Heart right ventricle (tissue), 16 donors: ENCODE measurements around the gene SPEF2. TPM values are rescaled to one million over a fixed set of nuclear protein-coding genes. Genes with fewer than 3 reads are reported as not detected.

Source experiments
- ATAC-seq, 8 donors: fragments of 200-7000 bp; cut with Tn5 transposase; one replicate each; pipeline ENCODE4 v1.9.1; 2020; ENCODE audit warnings: mild to moderate bottlenecking in 8 of 8, moderate library complexity in 8 of 8, moderate number of reproducible peaks in 1 of 8
- DNase-seq, 2 donors: peaks; one replicate each; pipeline ENCODE4 v3.0.0-alpha.2; 2020
- H3K27ac ChIP-seq, 10 donors: fragments of 200-600 bp; sonication (generic) in 2 of 10; one replicate each; pipeline versions ENCODE4 v1.5.0 to v1.8.0; 2020 to 2022; ENCODE audit warnings: mild to moderate bottlenecking in 3 of 10
- H3K27me3 ChIP-seq, 7 donors: fragments of 200-600 bp; one replicate each; pipeline ENCODE4 v1.8.0; 2021 to 2022; ENCODE audit warnings: mild to moderate bottlenecking in 2 of 7
- H3K36me3 ChIP-seq, 9 donors: fragments of 200-600 bp; sonication (generic) in 1 of 9; one replicate each; pipeline versions ENCODE4 v1.5.0 to v1.8.0; 2020 to 2022; ENCODE audit warnings: mild to moderate bottlenecking in 2 of 9
- H3K4me1 ChIP-seq, 9 donors: fragments of 200-600 bp; sonication (generic) in 1 of 9; one replicate each; pipeline versions ENCODE4 v1.5.0 to v1.8.0; 2020 to 2022; ENCODE audit warnings: mild to moderate bottlenecking in 4 of 9
- H3K4me3 ChIP-seq, 10 donors: fragments of 200-600 bp; sonication (generic) in 2 of 10; one replicate each; pipeline versions ENCODE4 v1.5.0 to v1.8.0; 2020 to 2022; ENCODE audit warnings: mild to moderate bottlenecking in 7 of 10, moderate library complexity in 2 of 10
- H3K9me3 ChIP-seq, 11 donors: fragments of 200-600 bp in 10 of 11; sonication (generic) in 2 of 11; one replicate each; pipeline versions ENCODE4 v1.5.0 to v1.8.0; 2013 to 2022; ENCODE audit warnings: mild to moderate bottlenecking in 2 of 11, control low read depth in 1 of 11, moderate library complexity in 1 of 11
- WGBS, 2 donors: extraction: QIAGEN DNeasy Blood & Tissue Kit; methylation state at CpG; one replicate each; pipeline ENCODE4 v1.1.7; 2013; ENCODE audit warnings: inconsistent platforms in 1 of 2; 5-methylcytosine and 5-hydroxymethylcytosine counted together
- intact Hi-C, 10 donors: fragments of 100-400 bp; cut with DNase I; formaldehyde crosslinking; loops; one replicate each; pipeline versions ENCODE4 v1.11.1 to v1.14.2; 2022
- long read RNA-seq, 3 donors: library from polyadenylated mRNA; unstranded; transcript quantifications; one replicate each; pipeline ENCODE4 v2.0.0, GENCODE V29; 2020 to 2021
- polyA plus RNA-seq, 2 donors: library from polyadenylated mRNA; stranded (reverse); fragments of 200-250 nt; gene quantifications; one replicate each; pipeline ENCODE4 v1.2.3, GENCODE V29; 2013
- total RNA-seq, 10 donors: library from RNA; stranded (reverse); fragmentation: NEBNext Ultra II Directional in 3 of 10; extraction: Animal tissue kit (Norgen Biotek cat#: 25700) in 3 of 10; gene quantifications; one replicate each; pipeline versions ENCODE4 v1.2.1 to v1.2.4, GENCODE V29; 2021 to 2023
- TF ChIP-seq, protein P1 (sequence below), 9 donors: fragments of 200-600 bp; sonication (generic) in 2 of 9; IDR thresholded peaks; one replicate each; pipeline versions ENCODE4 v1.5.0 to v1.8.0; 2021 to 2022; ENCODE audit warnings: antibody characterized with exemption in 9 of 9, mild to moderate bottlenecking in 5 of 9, moderate library complexity in 1 of 9
- donor health status: Arrhythmogenic right ventricular cardiomyopathy.
- donor health status: ischemic (EF 13 %, LVEDD 7.1; RV severe dilation, severe dysfunction).
- donor health status: healthy with polysubstance abuse.
- donor health status: DM: no; HTN: yes; CAD: no.
- donor health status: DM: no; HTN: no; CAD: no.
- donor health status: ischemic (EF 25% LVEDD 6.9; RV normal size, moderate dysfunction).
- donor health status: ischemic (EF 25% LVEDD 5.7; RV mildly dilated, moderate dysfunction).
- donor health status: healthy.
- donor health status: DM: yes; HTN: yes; CAD: no.
- donor health status: Ischemic cardiomyopathy.
- donor health status: ischemic (EF 35%, LVEDD 5.7; RV mildly dilated, moderate dysfunction).
- donor health status: nonischemic (EF 11% LVEDD 7.7; RV severe dilation, severe dysfunction).
- donor health status: DM: yes; HTN: yes; CAD: no.
- donor health status: PGD.
- donor health status: ischemic (EF 29% LVEDD 5.4; RV normal size, mild dysfunction).
- donor health status: nonischemic (EF 23%, LVEDD 6.1; RV moderate dilation, normal function).

Gene SPEF2, protein sequence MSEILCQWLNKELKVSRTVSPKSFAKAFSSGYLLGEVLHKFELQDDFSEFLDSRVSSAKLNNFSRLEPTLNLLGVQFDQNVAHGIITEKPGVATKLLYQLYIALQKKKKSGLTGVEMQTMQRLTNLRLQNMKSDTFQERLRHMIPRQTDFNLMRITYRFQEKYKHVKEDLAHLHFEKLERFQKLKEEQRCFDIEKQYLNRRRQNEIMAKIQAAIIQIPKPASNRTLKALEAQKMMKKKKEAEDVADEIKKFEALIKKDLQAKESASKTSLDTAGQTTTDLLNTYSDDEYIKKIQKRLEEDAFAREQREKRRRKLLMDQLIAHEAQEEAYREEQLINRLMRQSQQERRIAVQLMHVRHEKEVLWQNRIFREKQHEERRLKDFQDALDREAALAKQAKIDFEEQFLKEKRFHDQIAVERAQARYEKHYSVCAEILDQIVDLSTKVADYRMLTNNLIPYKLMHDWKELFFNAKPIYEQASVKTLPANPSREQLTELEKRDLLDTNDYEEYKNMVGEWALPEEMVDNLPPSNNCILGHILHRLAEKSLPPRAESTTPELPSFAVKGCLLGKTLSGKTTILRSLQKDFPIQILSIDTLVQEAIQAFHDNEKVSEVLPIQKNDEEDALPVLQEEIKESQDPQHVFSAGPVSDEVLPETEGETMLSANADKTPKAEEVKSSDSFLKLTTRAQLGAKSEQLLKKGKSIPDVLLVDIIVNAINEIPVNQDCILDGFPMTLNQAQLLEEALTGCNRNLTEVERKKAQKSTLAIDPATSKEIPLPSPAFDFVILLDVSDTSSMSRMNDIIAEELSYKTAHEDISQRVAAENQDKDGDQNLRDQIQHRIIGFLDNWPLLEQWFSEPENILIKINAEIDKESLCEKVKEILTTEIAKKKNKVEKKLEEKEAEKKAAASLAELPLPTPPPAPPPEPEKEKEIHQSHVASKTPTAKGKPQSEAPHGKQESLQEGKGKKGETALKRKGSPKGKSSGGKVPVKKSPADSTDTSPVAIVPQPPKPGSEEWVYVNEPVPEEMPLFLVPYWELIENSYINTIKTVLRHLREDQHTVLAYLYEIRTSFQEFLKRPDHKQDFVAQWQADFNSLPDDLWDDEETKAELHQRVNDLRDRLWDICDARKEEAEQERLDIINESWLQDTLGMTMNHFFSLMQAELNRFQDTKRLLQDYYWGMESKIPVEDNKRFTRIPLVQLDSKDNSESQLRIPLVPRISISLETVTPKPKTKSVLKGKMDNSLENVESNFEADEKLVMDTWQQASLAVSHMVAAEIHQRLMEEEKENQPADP (N-terminal part only)
- total RNA-seq (1 to 10 TPM in 9 of 10 donors, under 1 TPM in 1; 0.55 to 3.2 (median 1.9) TPM), polyA plus RNA-seq (1 to 10 TPM in 1 of 2 donors, under 1 TPM in 1; 0.42 to 1.6 TPM)
- long read RNA-seq, donor 1 = 0 reads
- long read RNA-seq, donor 2, partial matches to known transcripts = 1 of 1 reads
- long read RNA-seq, donor 2, other reads (novel, unspliced or antisense) = 0 of 1 reads
- long read RNA-seq, donor 3, partial matches to known transcripts = 0 of 1 reads
- long read RNA-seq, donor 3, other reads (novel, unspliced or antisense) = 0 of 1 reads

DNA sequence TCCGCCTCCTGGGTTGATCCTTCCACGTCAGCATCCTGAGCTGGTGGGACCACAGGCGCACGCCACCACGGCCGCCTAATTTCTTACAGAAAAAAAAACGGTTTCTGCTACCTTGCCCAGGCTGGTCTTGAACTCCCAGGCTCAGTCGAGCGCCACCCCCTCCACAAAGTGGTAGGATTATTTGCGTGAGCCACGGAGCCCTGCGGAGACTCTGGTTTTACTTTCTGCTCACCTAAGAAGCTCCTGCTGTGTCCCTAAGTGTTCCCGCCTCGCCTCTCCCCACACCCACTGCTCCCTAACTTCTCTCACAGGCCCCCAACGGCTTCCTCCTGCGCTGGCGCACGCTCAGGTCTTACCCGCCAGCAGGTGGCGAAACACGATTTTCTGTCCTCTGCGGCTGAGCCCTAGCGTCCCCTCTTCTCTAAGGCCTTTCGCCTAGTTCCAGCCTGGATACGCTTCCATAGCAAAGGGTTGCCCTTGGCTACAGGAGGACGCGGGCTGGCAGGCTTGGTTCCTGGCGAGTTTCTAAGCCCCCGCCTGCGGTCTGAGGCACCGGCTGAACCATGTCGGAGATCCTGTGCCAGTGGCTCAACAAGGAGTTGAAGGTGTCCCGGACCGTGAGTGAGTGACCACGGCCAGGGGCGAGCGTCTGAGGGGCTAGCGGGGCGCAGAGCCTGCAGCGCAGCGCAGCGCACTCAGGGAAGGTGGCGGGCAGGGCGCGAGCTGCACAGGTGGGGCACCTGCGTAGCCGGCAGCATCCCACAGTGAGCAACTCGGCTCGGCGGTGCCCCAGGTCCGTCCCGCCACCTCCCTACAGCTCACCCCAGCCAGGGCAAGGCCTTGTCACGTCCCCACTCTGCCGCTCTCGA is at the start of gene SPEF2:
Gene SPEF2 (plus strand): TSS at position 429 of the 869 bp plus-strand sequence. CDS start 135 bp downstream, at position 564.
- no peaks in the 10 kb centered on the region for H3K27me3 ChIP-seq
- peak; percentile 77 to 83 for DNase-seq
- peak; percentile 97 to 99 (median 98) for ATAC-seq
- TF ChIP-seq, protein P1, sequence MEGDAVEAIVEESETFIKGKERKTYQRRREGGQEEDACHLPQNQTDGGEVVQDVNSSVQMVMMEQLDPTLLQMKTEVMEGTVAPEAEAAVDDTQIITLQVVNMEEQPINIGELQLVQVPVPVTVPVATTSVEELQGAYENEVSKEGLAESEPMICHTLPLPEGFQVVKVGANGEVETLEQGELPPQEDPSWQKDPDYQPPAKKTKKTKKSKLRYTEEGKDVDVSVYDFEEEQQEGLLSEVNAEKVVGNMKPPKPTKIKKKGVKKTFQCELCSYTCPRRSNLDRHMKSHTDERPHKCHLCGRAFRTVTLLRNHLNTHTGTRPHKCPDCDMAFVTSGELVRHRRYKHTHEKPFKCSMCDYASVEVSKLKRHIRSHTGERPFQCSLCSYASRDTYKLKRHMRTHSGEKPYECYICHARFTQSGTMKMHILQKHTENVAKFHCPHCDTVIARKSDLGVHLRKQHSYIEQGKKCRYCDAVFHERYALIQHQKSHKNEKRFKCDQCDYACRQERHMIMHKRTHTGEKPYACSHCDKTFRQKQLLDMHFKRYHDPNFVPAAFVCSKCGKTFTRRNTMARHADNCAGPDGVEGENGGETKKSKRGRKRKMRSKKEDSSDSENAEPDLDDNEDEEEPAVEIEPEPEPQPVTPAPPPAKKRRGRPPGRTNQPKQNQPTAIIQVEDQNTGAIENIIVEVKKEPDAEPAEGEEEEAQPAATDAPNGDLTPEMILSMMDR (IDR thresholded peaks at IDR 0.05) = peak; percentile 31 to 89 (median 71)
- intact Hi-C loops = loop anchor here in 8 of 10 donors (2.0 to 10.0 kb wide), 5 partner anchors 305 to 315 kb away; no protein-coding TSS in a partner anchor
- H3K4me3 ChIP-seq = peak within 1 kb of the TSS; percentile 67 to 90 (median 79)
- peaks cover 0 to 18% (median 0%) of the 10 kb centered on the region in 11 donors for H3K9me3 ChIP-seq
- H3K27ac ChIP-seq = peak within 1 kb of the TSS in 2 of 10 donors; percentile 42 to 49
- peaks cover 0 to 19% (median 9%) of the 10 kb centered on the region in 9 donors for H3K4me1 ChIP-seq
- H3K36me3 ChIP-seq = no peaks in the 10 kb centered on the region
- WGBS, 2 donors = 3% methylated on average over 55 of the region's 55 CpGs

GRCh38 chr5:35575578-35575977 is 42.1 kb upstream of the SPEF2 start:
- no peak overlapping the region for H3K4me3 ChIP-seq
- H3K9me3 ChIP-seq = no peaks in the 10 kb centered on the region
- H3K36me3 ChIP-seq = no peaks in the 10 kb centered on the region
- TF ChIP-seq, protein P1 (IDR thresholded peaks at IDR 0.05) = no peak
- no peaks in the 10 kb centered on the region for H3K4me1 ChIP-seq
- H3K27me3 ChIP-seq = no peaks in the 10 kb centered on the region
- no peak for ATAC-seq
- H3K27ac ChIP-seq = no peak overlapping the region
- no peak for DNase-seq
- 43 to 55% methylated on average over 1 of the region's 1 CpG for WGBS, 2 donors
- intact Hi-C loops = no loop called here

DNA sequence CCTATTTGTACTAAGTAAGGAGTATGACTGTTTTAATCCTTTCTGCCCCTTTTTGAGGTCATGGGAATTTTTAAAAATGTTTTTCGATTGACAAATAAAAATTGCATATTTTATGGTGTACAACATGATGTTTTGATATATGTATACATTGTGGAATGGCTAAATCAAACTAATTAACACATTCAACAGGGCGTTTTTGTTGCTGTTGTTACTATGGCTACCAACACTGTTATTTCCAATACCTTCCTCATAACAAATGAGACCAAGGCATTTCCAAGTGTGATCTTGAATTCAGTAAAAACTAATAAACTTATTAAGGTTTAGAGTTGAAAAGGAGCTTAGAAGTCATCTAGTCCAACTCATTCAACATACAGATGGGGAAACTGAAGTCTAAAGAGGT is 30.2 kb upstream of the SPEF2 start:
- H3K4me3 ChIP-seq = no peak overlapping the region

More for the DNA sequence above, 30.2 kb upstream of the SPEF2 start:
- WGBS, 2 donors = 35 to 49% methylated on average over 2 of the region's 2 CpGs
- no peak for ATAC-seq
- Histone ChIP-seq H3K36me3 (no peaks in the 10 kb centered on the region), H3K27ac (no peak overlapping the region), H3K27me3 (peaks cover 0 to 3% (median 0%) of the 10 kb centered on the region in 7 donors), H3K9me3 (no peaks in the 10 kb centered on the region), H3K4me1 (no peaks in the 10 kb centered on the region)
- DNase-seq = no peak
- TF ChIP-seq, protein P1 (IDR thresholded peaks at IDR 0.05) = no peak
- intact Hi-C loops = no loop called here
